B cell (primary cell): Measurements from ENCODE around the gene CDC42.

Experiments
- EZH2 ChIP-seq: IDR thresholded peaks from 2 replicates; pipeline ENCODE4 v1.6.1; 2012; ENCODE audit warnings: borderline replicate concordance, low read depth, mild to moderate bottlenecking, moderate library complexity, low read length; ENCODE audit not compliant: insufficient read depth, poor library complexity, severe bottlenecking
- TF ChIP-seq, protein P1 (sequence below): fragments of 200-600 bp; IDR thresholded peaks from one replicate; pipeline ENCODE4 v1.8.0; 2022; ENCODE audit warnings: antibody characterized with exemption, mild to moderate bottlenecking

- TF ChIP-seq, protein P1, sequence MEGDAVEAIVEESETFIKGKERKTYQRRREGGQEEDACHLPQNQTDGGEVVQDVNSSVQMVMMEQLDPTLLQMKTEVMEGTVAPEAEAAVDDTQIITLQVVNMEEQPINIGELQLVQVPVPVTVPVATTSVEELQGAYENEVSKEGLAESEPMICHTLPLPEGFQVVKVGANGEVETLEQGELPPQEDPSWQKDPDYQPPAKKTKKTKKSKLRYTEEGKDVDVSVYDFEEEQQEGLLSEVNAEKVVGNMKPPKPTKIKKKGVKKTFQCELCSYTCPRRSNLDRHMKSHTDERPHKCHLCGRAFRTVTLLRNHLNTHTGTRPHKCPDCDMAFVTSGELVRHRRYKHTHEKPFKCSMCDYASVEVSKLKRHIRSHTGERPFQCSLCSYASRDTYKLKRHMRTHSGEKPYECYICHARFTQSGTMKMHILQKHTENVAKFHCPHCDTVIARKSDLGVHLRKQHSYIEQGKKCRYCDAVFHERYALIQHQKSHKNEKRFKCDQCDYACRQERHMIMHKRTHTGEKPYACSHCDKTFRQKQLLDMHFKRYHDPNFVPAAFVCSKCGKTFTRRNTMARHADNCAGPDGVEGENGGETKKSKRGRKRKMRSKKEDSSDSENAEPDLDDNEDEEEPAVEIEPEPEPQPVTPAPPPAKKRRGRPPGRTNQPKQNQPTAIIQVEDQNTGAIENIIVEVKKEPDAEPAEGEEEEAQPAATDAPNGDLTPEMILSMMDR = no peak
- no peak for TF ChIP-seq EZH2
Observed at GRCh38 chr1:22051607-22052114, 848 bp upstream of the CDC42 start.
